Tibial nerve (tissue), 4 donors: ENCODE measurements around the gene GORAB. TPM values are rescaled to one million over a fixed set of nuclear protein-coding genes. Genes with fewer than 3 reads are reported as not detected.

Experiments used
- DNase-seq, 2 donors: peaks; one replicate each; pipeline ENCODE4 v3.0.0-alpha.2; 2019; ENCODE audit warnings: low spot score in 2 of 2
- H3K27ac ChIP-seq, 4 donors: fragments of 200-600 bp; sonication (generic) in 3 of 4; one replicate each; pipeline ENCODE4 v1.5.1; 2017 to 2019; ENCODE audit warnings: mild to moderate bottlenecking in 1 of 4
- H3K27me3 ChIP-seq, 2 donors: fragments of 200-600 bp; sonication (generic) in 1 of 2; one replicate each; pipeline versions ENCODE4 v1.5.1 to v1.6.0; 2017 to 2019
- H3K36me3 ChIP-seq, 3 donors: fragments of 200-600 bp; sonication (generic); one replicate each; pipeline ENCODE4 v1.5.1; 2018 to 2019
- H3K4me1 ChIP-seq, 4 donors: fragments of 200-600 bp; sonication (generic) in 3 of 4; one replicate each; pipeline ENCODE4 v1.5.1; 2017 to 2019
- H3K4me3 ChIP-seq, 4 donors: fragments of 200-600 bp; sonication (generic) in 3 of 4; one replicate each; pipeline ENCODE4 v1.5.1; 2017 to 2019; ENCODE audit warnings: mild to moderate bottlenecking in 1 of 4, moderate library complexity in 1 of 4
- H3K9me3 ChIP-seq, 4 donors: fragments of 200-600 bp; sonication (generic) in 3 of 4; one replicate each; pipeline ENCODE4 v1.5.1; 2017 to 2019
- CTCF ChIP-seq, 5 experiments: fragments of 200-600 bp in 3 of 5; fragments of 450-650 bp in 2 of 5; sonication (generic) in 3 of 5; IDR thresholded peaks; one replicate each; pipeline ENCODE4 v1.5.1; 2016 to 2019; ENCODE audit warnings: antibody characterized with exemption in 5 of 5, mild to moderate bottlenecking in 3 of 5, moderate library complexity in 2 of 5
- EP300 ChIP-seq, 2 donors: sonication (generic); formaldehyde crosslinking; IDR thresholded peaks; one replicate each; pipeline ENCODE4 v1.6.1; 2017; ENCODE audit warnings: antibody characterized with exemption in 2 of 2, mild to moderate bottlenecking in 1 of 2
- POLR2A ChIP-seq, 2 donors: fragments of 450-650 bp; IDR thresholded peaks; one replicate each; pipeline ENCODE4 v1.6.1; 2017; ENCODE audit warnings: antibody characterized with exemption in 2 of 2, mild to moderate bottlenecking in 2 of 2, moderate library complexity in 2 of 2
- WGBS, 2 donors: methylation state at CpG; one replicate each; pipeline ENCODE4 v1.1.5; 2018; 5-methylcytosine and 5-hydroxymethylcytosine counted together
- total RNA-seq, 4 donors: library from RNA; depleted of rRNA; stranded (reverse); fragments of >200 nt; gene quantifications; one replicate each; pipeline ENCODE4 v1.1.0, GENCODE V29; 2016

Gene GORAB
- total RNA-seq, 4 donors from 2014 or later = 8.6 to 35.2 (median 11.2) TPM

- peak overlapping the region in 1 of 4 donors; percentile 18 for H3K4me3 ChIP-seq
These were observed 61.4 kb downstream of the GORAB start for GRCh38 chr1:170593173-170594011.

GRCh38 chr1:170594066-170594626 is 62.2 kb downstream of the GORAB start:
- H3K27me3 ChIP-seq = no peaks in the 10 kb centered on the region
- no peaks in the 10 kb centered on the region for H3K4me1 ChIP-seq
- TF ChIP-seq POLR2A (IDR thresholded peaks at IDR 0.05) (no peak), CTCF (IDR thresholded peaks at IDR 0.05) (no peak), EP300 (IDR thresholded peaks at IDR 0.05) (no peak)
- no peak for DNase-seq
- no peak overlapping the region for H3K4me3 ChIP-seq
- no peaks in the 10 kb centered on the region for H3K36me3 ChIP-seq
- WGBS, 2 donors = 67 to 72% methylated on average over 5 of the region's 5 CpGs
- H3K27ac ChIP-seq = peak overlapping the region in 1 of 4 donors; percentile 40
- peaks cover 0 to 22% (median 4%) of the 10 kb centered on the region in 4 donors for H3K9me3 ChIP-seq

More at GRCh38 chr1:170593173-170594011, 61.4 kb downstream of the GORAB start:
- Histone ChIP-seq H3K9me3 (peaks cover 0 to 22% (median 4%) of the 10 kb centered on the region in 4 donors), H3K36me3 (no peaks in the 10 kb centered on the region), H3K4me1 (no peaks in the 10 kb centered on the region), H3K27ac (peak overlapping the region in 2 of 4 donors; percentile 40 to 59), H3K27me3 (no peaks in the 10 kb centered on the region)
- DNase-seq = no peak
- TF ChIP-seq EP300 (IDR thresholded peaks at IDR 0.05) (no peak), POLR2A (IDR thresholded peaks at IDR 0.05) (no peak), CTCF (IDR thresholded peaks at IDR 0.05) (no peak)
- WGBS, 2 donors = 42 to 47% methylated on average over 5 of the region's 5 CpGs

GRCh38 chr1:170596701-170597100 is 64.7 kb downstream of the GORAB start:
- TF ChIP-seq POLR2A (IDR thresholded peaks at IDR 0.05) (no peak), EP300 (IDR thresholded peaks at IDR 0.05) (no peak), CTCF (IDR thresholded peaks at IDR 0.05) (no peak)
- no peaks in the 10 kb centered on the region for H3K27me3 ChIP-seq
- no peaks in the 10 kb centered on the region for H3K4me1 ChIP-seq
- no peaks in the 10 kb centered on the region for H3K36me3 ChIP-seq
- DNase-seq = no peak
- H3K9me3 ChIP-seq = peaks cover 0 to 28% (median 4%) of the 10 kb centered on the region in 4 donors
- H3K27ac ChIP-seq = no peak overlapping the region
- no peak overlapping the region for H3K4me3 ChIP-seq
- WGBS, 2 donors = 93 to 96% methylated on average over 5 of the region's 5 CpGs

- WGBS, 2 donors = 72% methylated on average over 1 of the region's 1 CpG
- no peak overlapping the region for H3K4me3 ChIP-seq
- DNase-seq = no peak
- no peaks in the 10 kb centered on the region for H3K27me3 ChIP-seq
- no peaks in the 10 kb centered on the region for H3K4me1 ChIP-seq
- no peak overlapping the region for H3K27ac ChIP-seq
- peaks cover 0 to 32% (median 4%) of the 10 kb centered on the region in 4 donors for H3K9me3 ChIP-seq
- TF ChIP-seq POLR2A (IDR thresholded peaks at IDR 0.05) (no peak), CTCF (IDR thresholded peaks at IDR 0.05) (no peak)
- H3K36me3 ChIP-seq = no peaks in the 10 kb centered on the region
These were observed 66.7 kb downstream of the GORAB start for GRCh38 chr1:170598618-170599017.

GRCh38 chr1:170599033-170599432 is 67.1 kb downstream of the GORAB start:
- TF ChIP-seq CTCF (IDR thresholded peaks at IDR 0.05) = no peak
- TF ChIP-seq POLR2A (IDR thresholded peaks at IDR 0.05) = no peak
- no peak for TF ChIP-seq EP300 (IDR thresholded peaks at IDR 0.05)
- no peak for DNase-seq

More at GRCh38 chr1:170599033-170599432, 67.1 kb downstream of the GORAB start:
- peaks cover 0 to 32% (median 4%) of the 10 kb centered on the region in 4 donors for H3K9me3 ChIP-seq
- no peak overlapping the region for H3K4me3 ChIP-seq
- H3K36me3 ChIP-seq = no peaks in the 10 kb centered on the region
- H3K27me3 ChIP-seq = no peaks in the 10 kb centered on the region
- no peak overlapping the region for H3K27ac ChIP-seq
- H3K4me1 ChIP-seq = no peaks in the 10 kb centered on the region
